Stimulated activated CD4-positive, alpha-beta T cell treated with anti-CD3 and anti-CD28 coated beads, Interleukin-15, amount 100 ng/mL, for 48 hours (primary cell): Measurements from ENCODE around the gene TOB2.
A peak's percentile ranks its signal among the peaks of the same experiment; 100 is the strongest.

Experiments
- DNase-seq, 2 donors: peaks; one replicate each; pipeline ENCODE4 v3.0.0-alpha.2; 2020; ENCODE audit warnings: low read depth in 2 of 2

TOB2 gene

GRCh38 chr22:41446639-41447434 lies at the start of gene TOB2:
Gene TOB2, minus strand, starts transcription at chr22:41446801. Its CDS starts 9,456 bp downstream, at chr22:41437345.
- peak; percentile 90 to 91 for DNase-seq

- DNase-seq: no peak
Measured at GRCh38 chr22:41491374-41492100, 44.9 kb upstream of the TOB2 start.

- DNase-seq: no peak
Measured at GRCh38 chr22:41488596-41489385, 42.2 kb upstream of the TOB2 start.

GRCh38 chr22:41488076-41488475 lies 41.5 kb upstream of the TOB2 start:
- DNase-seq: no peak

- no peak for DNase-seq
Measured at GRCh38 chr22:41487037-41487935, 40.7 kb upstream of the TOB2 start.

GRCh38 chr22:41485033-41485432 lies 38.4 kb upstream of the TOB2 start:
- DNase-seq: no peak

- no peak for DNase-seq
Measured at GRCh38 chr22:41482319-41482935, 35.8 kb upstream of the TOB2 start.

- DNase-seq: no peak
Measured at GRCh38 chr22:41481925-41482318, 35.3 kb upstream of the TOB2 start.

GRCh38 chr22:41481131-41481830 lies 34.7 kb upstream of the TOB2 start:
- DNase-seq: no peak

- DNase-seq: no peak
Measured at GRCh38 chr22:41480397-41480735, 33.8 kb upstream of the TOB2 start.

GRCh38 chr22:41479671-41480396 lies 33.2 kb upstream of the TOB2 start:
- no peak for DNase-seq

- DNase-seq: no peak
Measured at GRCh38 chr22:41478891-41479521, 32.4 kb upstream of the TOB2 start.

- no peak for DNase-seq
Measured at GRCh38 chr22:41478473-41478872, 31.9 kb upstream of the TOB2 start.

- DNase-seq: no peak
Measured at GRCh38 chr22:41474872-41475451, 28.4 kb upstream of the TOB2 start.

GRCh38 chr22:41471568-41471967 lies 25.0 kb upstream of the TOB2 start:
- no peak for DNase-seq

- DNase-seq: no peak
Measured at GRCh38 chr22:41470886-41471285, 24.3 kb upstream of the TOB2 start.

GRCh38 chr22:41469218-41469851 lies 22.7 kb upstream of the TOB2 start:
- no peak for DNase-seq
